Measurements from ENCODE around the gene SYNGR2. TPM values are rescaled to one million over a fixed set of nuclear protein-coding genes. Genes with fewer than 3 reads are reported as not detected.
A peak's percentile ranks its signal among the peaks of the same experiment; 100 is the strongest.

SYNGR2 gene
- total RNA-seq, 1 experiment from 2014 or later, result 19.5 TPM

DNA sequence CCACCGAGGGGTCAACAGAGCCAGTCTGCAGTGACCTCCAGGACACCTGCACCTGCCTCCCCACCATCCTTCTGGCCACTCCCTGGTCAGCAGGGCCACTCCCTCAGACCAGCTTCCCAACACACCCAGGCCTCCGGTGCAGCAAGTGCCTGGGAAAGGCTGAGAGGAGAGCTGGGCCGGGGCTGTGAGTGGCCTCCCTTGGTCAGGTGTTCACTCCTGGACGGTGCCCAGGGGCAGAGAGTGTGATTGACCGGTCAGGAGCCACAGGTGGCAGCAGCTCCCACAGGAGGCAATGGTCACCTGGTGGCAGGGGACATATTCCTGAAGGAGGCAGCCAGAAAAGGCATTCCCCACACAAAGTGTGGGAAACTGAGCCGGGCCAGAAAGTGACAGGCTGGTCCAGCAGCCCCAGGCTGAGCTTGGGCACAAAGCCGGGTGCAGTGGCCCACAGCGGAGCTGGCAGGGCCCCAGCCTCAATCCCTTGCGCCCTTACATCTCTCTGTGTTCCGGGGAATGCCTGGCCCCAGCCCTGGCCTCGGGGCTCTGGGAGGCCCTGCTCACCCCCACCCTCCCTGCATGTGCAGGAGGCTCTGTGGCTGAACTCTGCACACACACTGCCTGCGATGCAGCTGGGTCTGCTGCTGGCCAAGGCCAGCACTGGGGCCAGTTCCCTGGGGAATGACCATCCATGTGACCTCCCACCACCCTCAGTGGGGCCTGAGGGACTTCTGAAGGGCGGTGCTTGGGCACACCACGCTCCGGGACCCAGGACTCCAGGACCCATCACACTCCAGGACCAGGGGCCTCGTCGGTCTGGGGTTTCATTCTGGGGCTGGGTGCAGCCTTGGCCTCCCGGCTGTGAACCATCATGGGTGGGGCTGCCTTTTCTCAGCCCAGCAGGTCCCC, 23.4 kb upstream of the SYNGR2 start:
- Histone ChIP-seq H3K27ac (no peak overlapping the region), H3K9me3 (replicated peaks) (no peaks in the 10 kb centered on the region), H3K27me3 (no peaks in the 10 kb centered on the region; the same call in 1 of the 2 replicates), H3K4me3 (no peak overlapping the region), H3K36me3 (no peaks in the 10 kb centered on the region), H3K4me1 (peaks cover 26% of the 10 kb centered on the region)
- DNase-seq, result peak; percentile 58 to 60

DNA sequence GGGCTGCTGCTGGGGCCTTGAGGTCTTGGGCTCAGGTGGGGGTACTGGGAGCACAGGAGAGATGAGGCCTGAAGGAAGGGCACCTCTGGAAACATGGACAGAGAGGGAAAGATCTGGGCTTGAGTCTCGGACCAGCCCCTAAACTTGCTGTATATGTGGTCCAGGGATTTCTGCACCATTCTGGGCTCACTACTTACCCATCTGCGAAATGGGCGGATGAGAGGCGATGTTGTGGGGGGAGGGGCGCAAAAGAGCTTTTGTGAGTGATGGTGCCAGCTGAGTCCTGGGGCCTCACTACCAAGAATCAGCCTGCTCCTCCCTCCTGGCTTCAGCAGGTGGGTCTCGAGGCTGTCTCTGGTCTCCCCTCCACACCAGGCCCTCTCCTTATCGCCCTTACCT, 21.9 kb upstream of the SYNGR2 start:
- Histone ChIP-seq H3K4me1 (peaks cover 26% of the 10 kb centered on the region), H3K27me3 (peaks cover 3% of the 10 kb centered on the region; the same call in 1 of the 2 replicates), H3K36me3 (no peaks in the 10 kb centered on the region), H3K9me3 (replicated peaks) (no peaks in the 10 kb centered on the region), H3K27ac (no peak overlapping the region), H3K4me3 (no peak overlapping the region)
- no peak for DNase-seq

DNA sequence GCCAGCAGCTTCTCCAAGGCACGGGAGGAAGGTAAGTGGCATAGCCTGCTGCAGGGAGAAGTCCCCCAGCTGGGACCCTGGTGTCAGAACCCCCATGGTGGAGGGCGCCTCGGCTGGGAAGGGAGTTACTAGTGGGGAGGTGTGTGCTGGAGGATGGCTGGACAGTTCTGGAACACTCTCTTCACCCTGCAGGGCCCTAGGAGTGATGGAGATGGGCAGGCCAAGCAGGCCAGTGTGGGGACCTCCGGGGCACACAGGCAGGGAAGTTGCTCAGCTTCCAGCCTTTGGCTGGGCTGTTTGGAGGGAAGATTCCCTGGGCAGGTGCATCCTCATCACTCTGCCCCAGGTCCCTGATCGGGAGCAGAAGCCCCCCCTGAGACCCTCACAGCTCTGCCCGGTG, 21.5 kb upstream of the SYNGR2 start:
- Histone ChIP-seq H3K36me3 (no peaks in the 10 kb centered on the region), H3K27me3 (peaks cover 3% of the 10 kb centered on the region; the same call in 1 of the 2 replicates), H3K4me3 (no peak overlapping the region), H3K9me3 (replicated peaks) (no peaks in the 10 kb centered on the region), H3K27ac (no peak overlapping the region), H3K4me1 (peaks cover 26% of the 10 kb centered on the region)
- no peak for DNase-seq

DNA sequence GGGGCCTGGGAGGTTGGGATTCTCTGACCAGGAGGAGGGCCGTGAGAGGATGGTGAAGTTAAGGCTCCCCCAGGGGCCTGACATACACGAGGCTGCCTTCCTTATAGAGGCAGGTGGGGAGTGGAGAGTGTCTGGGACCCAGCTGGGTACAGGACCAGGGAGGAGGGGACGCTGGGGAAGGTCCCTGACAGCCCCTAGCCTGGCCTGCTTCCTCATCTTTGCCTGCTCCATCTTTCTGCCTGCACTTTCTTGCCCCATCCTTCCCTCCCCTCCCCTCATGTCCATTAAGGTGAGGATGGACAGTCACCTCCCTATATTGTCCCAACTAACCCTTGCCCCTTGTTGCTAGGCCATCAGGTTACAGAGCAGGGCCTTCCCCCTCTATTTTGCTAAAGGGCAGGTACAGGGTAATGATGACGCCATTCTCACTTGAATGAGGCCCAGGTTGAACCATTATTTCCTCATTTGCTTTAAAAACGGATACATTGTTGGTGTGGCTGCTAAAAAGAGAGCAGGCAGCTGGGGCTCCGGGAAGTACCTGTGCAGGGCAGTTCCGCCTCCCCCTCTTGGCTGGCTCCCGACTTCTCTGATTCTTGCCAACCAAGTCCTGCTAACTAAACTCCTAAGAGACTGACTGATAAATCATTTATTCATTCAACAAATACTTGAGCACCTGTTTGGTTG, 20.9 kb upstream of the SYNGR2 start:
- H3K4me1 ChIP-seq, result peaks cover 26% of the 10 kb centered on the region

DNA sequence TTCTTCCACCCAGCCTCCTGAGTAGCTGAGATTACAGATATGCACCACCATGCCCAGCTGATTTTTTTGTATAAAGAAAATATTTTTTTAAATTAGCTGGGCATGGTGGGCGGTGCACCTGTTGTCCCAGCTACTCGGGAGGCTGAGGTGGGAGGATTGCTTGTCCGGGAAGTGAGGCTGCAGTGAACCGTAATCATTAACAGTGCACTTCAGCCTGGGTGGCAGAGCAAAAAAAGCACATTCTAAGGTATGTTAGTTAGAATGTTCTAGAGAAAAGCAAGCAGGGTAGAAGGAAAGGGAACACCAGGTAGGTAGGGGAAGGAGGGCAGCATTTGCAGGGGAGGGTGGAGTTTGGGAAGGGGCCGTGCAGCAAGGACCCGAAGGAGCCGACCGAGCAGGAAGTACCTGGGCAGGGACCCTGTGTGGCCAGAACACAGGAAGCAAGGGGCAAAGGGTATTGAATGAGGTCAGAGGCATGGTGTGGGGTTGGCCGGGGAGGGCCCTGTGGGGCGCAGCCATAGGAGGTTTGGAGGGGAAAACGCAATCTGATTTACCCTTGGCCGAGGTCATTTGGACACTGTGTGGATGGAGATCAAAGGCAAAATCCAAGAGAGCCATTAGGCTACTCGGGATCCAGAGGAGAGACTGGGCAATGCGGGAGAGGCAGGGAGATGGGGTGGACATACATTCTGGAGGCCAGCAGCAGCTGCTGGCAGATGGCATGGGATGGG, 19.9 kb upstream of the SYNGR2 start:
- Histone ChIP-seq H3K27me3 (peaks cover 3% of the 10 kb centered on the region; the same call in 1 of the 2 replicates), H3K4me3 (no peak overlapping the region), H3K27ac (no peak overlapping the region), H3K36me3 (no peaks in the 10 kb centered on the region), H3K4me1 (peaks cover 21% of the 10 kb centered on the region), H3K9me3 (replicated peaks) (no peaks in the 10 kb centered on the region)
- no peak for DNase-seq

More for the DNA sequence above, 20.9 kb upstream of the SYNGR2 start:
- Histone ChIP-seq H3K27me3 (peaks cover 3% of the 10 kb centered on the region; the same call in 1 of the 2 replicates), H3K4me3 (no peak overlapping the region), H3K9me3 (replicated peaks) (no peaks in the 10 kb centered on the region), H3K27ac (no peak overlapping the region), H3K36me3 (no peaks in the 10 kb centered on the region)
- no peak for DNase-seq

DNA sequence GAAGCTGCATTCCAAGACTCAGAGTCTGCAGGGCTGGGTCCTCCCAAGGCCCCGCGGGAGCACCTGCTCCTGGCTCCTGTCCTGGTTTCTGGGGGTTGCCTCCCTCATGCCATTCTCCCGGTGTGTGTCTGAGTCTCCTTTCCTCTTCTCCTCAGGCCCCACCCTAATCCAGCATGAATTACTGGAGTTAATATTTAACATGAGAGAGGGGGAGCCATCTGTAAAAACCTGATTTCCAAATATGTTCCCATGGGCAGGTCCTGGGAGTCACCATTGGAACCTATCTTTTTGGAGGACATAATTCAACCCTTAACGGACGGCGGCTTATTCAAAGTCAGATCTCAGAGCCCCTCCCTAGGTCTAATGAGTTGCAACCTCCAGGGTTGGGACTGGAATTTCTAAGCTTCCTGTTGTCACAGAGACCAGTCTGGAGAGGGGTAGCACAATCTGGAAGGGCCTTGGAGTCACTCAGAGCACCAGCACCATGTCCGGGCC, 16.8 kb upstream of the SYNGR2 start:
- Histone ChIP-seq H3K4me1 (no peaks in the 10 kb centered on the region), H3K4me3 (no peak overlapping the region), H3K36me3 (no peaks in the 10 kb centered on the region), H3K27ac (no peak overlapping the region), H3K27me3 (peaks cover 6% of the 10 kb centered on the region; the same call in 1 of the 2 replicates), H3K9me3 (replicated peaks) (no peaks in the 10 kb centered on the region)
- DNase-seq, result no peak

DNA sequence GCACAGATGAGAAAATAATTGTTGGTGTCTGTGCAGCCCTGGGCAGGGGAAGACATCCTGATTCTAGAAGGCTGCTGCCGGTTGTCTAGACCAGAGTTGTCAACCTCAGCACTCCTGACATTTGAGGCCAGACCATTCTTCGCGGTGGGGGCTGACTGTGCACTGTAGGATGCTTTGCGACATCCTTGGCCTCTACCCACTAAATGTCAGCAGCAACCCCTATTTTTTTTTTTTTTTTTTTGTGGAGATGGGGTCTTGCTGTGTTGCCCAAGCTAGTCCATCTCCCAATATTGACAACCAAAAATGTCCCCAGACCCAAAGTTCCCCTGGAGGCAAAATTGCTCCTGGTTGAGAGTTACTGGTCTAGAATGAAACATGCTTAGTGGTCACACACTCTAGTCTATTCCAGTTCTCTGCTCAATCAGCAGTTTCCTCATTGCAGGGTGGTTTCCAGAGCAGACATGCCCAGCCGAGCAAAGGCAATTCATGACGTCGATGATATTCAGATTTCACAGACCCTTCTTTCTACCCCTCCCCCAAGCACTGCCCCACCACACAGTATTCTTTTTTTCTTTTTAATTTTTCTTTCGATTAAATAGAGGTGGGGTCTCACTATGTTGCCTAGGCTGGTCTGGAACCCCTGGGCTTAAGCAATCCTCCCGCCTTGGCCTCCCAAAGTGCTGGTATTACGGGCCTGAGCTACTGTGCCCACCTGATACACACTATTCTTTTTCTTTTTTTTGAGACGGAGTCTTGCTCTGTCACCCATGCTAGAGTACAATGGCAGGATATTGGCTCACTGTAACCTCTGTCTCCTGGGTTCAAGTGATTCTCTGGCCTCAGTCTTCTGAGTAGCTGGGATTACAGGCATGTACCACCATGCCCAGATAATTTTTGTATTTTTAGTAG, 13.2 kb upstream of the SYNGR2 start:
- H3K4me3 ChIP-seq, result no peak overlapping the region
- no peaks in the 10 kb centered on the region for H3K36me3 ChIP-seq
- peaks cover 10% of the 10 kb centered on the region; the same call in 1 of the 2 replicates for H3K27me3 ChIP-seq
- H3K27ac ChIP-seq, result no peak overlapping the region
- no peak for DNase-seq
- H3K4me1 ChIP-seq, result no peaks in the 10 kb centered on the region
- H3K9me3 ChIP-seq (replicated peaks), result no peaks in the 10 kb centered on the region

DNA sequence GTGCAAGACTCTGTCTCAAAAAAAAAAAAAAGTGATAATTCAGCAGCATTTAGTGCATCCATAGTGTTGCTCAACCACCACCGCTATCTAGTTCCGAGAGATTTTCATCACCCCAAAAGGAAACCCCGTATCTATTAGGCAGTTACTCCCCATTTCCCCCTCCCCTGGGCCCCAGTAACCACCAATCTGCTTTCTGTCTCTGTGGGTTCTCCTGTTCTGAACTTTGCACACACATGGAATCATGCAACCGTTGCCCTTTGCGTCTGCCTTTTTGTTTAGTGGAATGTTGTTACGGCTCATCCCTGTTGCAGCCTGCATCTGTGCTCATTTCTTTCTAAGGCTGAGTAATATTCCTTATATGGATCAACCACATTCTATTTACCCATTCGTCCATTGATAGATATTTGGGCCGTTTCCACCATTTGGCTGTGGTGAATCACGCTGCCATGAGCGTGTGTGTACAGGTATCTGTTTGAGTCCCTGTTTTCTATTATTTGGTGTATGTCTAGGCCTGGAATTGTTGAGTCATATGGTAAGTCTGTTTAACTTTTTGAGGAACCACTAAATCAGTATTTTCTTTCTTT, 8.7 kb upstream of the SYNGR2 start:
- Histone ChIP-seq H3K27me3 (peaks cover 5% of the 10 kb centered on the region; the same call in 1 of the 2 replicates), H3K27ac (no peak overlapping the region), H3K4me3 (no peak overlapping the region), H3K9me3 (replicated peaks) (no peaks in the 10 kb centered on the region), H3K4me1 (no peaks in the 10 kb centered on the region), H3K36me3 (no peaks in the 10 kb centered on the region)
- DNase-seq, result no peak

DNA sequence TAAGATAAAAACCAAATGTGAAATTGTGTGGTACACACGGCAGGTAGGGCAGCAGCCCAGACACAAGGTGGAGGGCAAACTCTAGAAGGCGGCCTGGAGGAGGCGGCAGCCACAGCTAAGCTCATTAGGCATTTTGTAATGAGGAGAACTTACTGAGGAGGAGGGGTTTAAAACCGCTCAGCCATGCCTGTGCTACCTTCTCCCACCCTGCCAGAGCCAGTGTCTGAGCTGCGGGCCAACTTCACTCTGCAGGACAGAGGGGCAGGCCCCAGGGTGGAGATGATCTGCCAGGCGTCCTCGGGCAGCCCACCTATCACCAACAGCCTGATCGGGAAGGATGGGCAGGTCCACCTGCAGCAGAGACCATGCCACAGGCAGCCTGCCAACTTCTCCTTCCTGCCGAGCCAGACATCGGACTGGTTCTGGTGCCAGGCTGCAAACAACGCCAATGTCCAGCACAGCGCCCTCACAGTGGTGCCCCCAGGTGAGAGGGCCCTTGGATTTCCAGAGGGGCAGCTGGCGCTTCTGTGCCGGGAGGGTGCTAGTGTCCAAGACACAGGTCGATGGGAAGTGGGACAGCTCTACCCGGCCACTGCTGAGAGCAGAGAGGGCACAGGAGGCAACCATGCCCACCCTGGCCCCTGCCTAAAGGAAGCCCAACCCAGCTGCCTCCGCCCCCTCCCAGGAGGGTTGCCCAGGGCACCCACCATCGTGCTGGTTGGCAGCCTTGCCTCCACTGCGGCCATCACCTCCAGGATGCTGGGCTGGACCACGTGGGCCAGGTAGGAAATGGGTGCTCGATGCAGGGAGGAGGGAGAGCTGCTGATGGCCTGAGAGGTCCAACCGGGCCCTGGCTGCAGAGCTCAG, 4.3 kb upstream of the SYNGR2 start:
- no peaks in the 10 kb centered on the region for H3K36me3 ChIP-seq
- H3K4me3 ChIP-seq, result no peak overlapping the region
- no peak for DNase-seq
- no peak overlapping the region for H3K27ac ChIP-seq
- H3K9me3 ChIP-seq (replicated peaks), result no peaks in the 10 kb centered on the region
- H3K27me3 ChIP-seq, result no peaks in the 10 kb centered on the region
- no peaks in the 10 kb centered on the region; the same call in 1 of the 2 replicates for H3K4me1 ChIP-seq

DNA sequence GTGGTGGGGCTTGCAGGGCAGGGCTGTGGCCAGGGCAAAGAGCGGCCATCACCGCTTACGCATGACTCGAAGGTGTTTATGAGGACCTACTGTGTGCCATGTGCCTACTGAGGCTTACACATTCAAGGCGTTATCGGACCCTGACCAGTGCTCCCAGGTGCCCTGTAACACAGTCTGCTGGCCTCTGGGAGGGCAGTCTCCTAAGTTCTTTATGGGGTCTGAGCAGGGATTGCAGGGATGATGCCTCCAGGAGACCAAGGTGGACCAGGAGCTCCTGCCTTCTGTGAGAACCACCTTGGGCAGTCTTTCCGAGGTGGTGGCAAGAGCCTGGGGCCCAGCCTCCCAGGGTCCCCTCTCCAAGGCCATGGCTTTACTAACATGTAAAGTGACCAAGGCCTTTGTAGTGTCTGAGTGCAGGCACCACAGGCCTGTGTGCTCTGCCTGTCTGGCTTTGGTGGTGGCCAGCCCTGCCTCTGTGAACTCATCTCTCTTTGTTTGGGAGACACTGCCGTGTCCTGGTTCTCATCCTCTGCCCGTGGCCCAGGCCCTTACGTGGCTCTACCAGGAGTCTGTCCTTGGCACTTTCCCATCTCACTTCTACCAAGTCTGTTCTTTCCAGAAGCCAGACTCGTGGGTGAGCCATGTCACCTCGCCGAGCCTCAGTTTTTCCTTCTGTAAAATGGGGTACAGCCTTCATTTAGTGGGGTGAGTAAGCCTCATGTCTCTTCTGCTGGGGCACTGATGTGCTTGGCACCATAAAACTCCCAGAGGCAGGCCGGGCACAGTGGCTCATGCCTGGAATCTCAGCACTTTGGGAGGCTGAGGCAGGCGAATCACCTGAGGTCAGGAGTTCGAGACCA, 3.4 kb upstream of the SYNGR2 start:
- Histone ChIP-seq H3K27me3 (no peaks in the 10 kb centered on the region), H3K9me3 (replicated peaks) (no peaks in the 10 kb centered on the region), H3K36me3 (no peaks in the 10 kb centered on the region), H3K4me3 (no peak overlapping the region), H3K27ac (no peak overlapping the region), H3K4me1 (no peaks in the 10 kb centered on the region; the same call in 1 of the 2 replicates)
- DNase-seq, result no peak

DNA sequence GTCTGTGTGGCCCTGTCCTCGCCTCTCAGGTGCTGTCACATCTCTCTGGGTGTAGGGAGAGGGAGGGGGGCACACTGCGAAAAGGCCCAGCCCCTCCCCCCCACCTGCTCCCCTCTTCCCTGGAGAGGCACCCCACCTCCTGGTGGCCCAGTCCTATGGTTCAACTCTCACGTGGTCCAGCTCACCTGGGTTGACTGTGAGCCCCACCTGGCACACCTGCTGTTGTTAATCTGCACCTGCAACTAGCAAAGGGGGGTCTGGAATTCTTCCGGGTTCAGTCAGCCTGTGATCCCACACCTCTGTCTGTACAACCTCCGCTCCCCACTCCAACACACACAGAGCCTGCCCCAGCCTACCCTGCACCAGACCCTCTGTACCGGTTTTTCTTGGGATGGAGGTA, 2.0 kb upstream of the SYNGR2 start:
- Histone ChIP-seq H3K4me3 (no peak overlapping the region), H3K27me3 (no peaks in the 10 kb centered on the region), H3K27ac (no peak overlapping the region), H3K9me3 (replicated peaks) (no peaks in the 10 kb centered on the region), H3K36me3 (no peaks in the 10 kb centered on the region), H3K4me1 (no peaks in the 10 kb centered on the region; the same call in 1 of the 2 replicates)
- no peak for DNase-seq
